Liver (tissue), 9 donors: ENCODE results near the gene TMEM242. TPM values are rescaled to one million over a fixed set of nuclear protein-coding genes. Genes with fewer than 3 reads are reported as not detected.

Experiments
- DNase-seq: peaks from one replicate; pipeline ENCODE4 v3.0.0-alpha.2; 2017; ENCODE audit warnings: low spot score
- H3K27ac ChIP-seq, 2 donors: one replicate each; pipeline ENCODE4 v1.7.0; 2013; ENCODE audit warnings: inconsistent platforms in 2 of 2, low read length in 2 of 2, control low read depth in 1 of 2, low read depth in 1 of 2, mild to moderate bottlenecking in 1 of 2
- H3K27me3 ChIP-seq, 4 donors: one replicate each; pipeline versions ENCODE4 v1.6.1 to v1.7.0; 2013; ENCODE audit warnings: low read length in 3 of 4, inconsistent platforms in 1 of 4, mild to moderate bottlenecking in 1 of 4, moderate library complexity in 1 of 4; ENCODE audit not compliant: control insufficient read depth in 4 of 4, insufficient read depth in 4 of 4
- H3K36me3 ChIP-seq, 4 donors: one replicate each; pipeline versions ENCODE4 v1.6.1 to v1.7.0; 2013; ENCODE audit warnings: low read length in 3 of 4, mild to moderate bottlenecking in 3 of 4, low read depth in 1 of 4, moderate library complexity in 1 of 4; ENCODE audit not compliant: control insufficient read depth in 4 of 4, insufficient read depth in 3 of 4
- H3K4me1 ChIP-seq, 4 donors: one replicate each; pipeline versions ENCODE4 v1.6.1 to v1.7.0; 2013; ENCODE audit warnings: low read length in 3 of 4, mild to moderate bottlenecking in 3 of 4, moderate library complexity in 1 of 4; ENCODE audit not compliant: control insufficient read depth in 4 of 4, insufficient read depth in 4 of 4
- H3K4me3 ChIP-seq, 3 donors: one replicate each; pipeline versions ENCODE4 v1.6.1 to v1.7.0; 2013; ENCODE audit warnings: low read length in 3 of 3, control low read depth in 1 of 3, low read depth in 1 of 3, mild to moderate bottlenecking in 1 of 3
- H3K9ac ChIP-seq, 2 donors: one replicate each; pipeline ENCODE4 v1.7.0; 2013; ENCODE audit warnings: low read length in 2 of 2, mild to moderate bottlenecking in 2 of 2, moderate library complexity in 2 of 2, control low read depth in 1 of 2, low read depth in 1 of 2
- H3K9me3 ChIP-seq, 4 donors: one replicate each; pipeline versions ENCODE4 v1.6.1 to v1.7.0; 2013; ENCODE audit warnings: low read length in 3 of 4; ENCODE audit not compliant: control insufficient read depth in 4 of 4
- FOXA1 ChIP-seq: IDR thresholded peaks from 2 replicates; pipeline ENCODE4 v1.6.1; 2016; ENCODE audit warnings: antibody characterized with exemption
- GABPA ChIP-seq, 2 donors: IDR thresholded peaks in 1 of 2; conservative IDR thresholded peaks in 1 of 2; 2 replicates each; pipeline ENCODE4 v1.6.1; 2016; ENCODE audit warnings: antibody characterized with exemption in 2 of 2, mild to moderate bottlenecking in 1 of 2, moderate library complexity in 1 of 2
- HNF4A ChIP-seq, 2 donors: conservative IDR thresholded peaks; 2 replicates each; pipeline ENCODE4 v1.6.1; 2016; ENCODE audit warnings: antibody characterized with exemption in 2 of 2, mild to moderate bottlenecking in 2 of 2
- HNF4G ChIP-seq: IDR thresholded peaks from 2 replicates; pipeline ENCODE4 v1.6.1; 2016; ENCODE audit warnings: antibody characterized with exemption
- JUND ChIP-seq, 2 donors: IDR thresholded peaks; 2 replicates each; pipeline ENCODE4 v1.6.1; 2016; ENCODE audit warnings: antibody characterized with exemption in 2 of 2
- RAD21 ChIP-seq, 2 donors: IDR thresholded peaks; 2 replicates each; pipeline ENCODE4 v1.6.1; 2016; ENCODE audit warnings: antibody characterized with exemption in 2 of 2, mild to moderate bottlenecking in 2 of 2
- SP1 ChIP-seq: IDR thresholded peaks from 2 replicates; pipeline ENCODE4 v1.6.1; 2018; ENCODE audit warnings: antibody characterized with exemption, mild to moderate bottlenecking
- TAF1 ChIP-seq: conservative IDR thresholded peaks from 2 replicates; pipeline ENCODE4 v1.6.1; 2016; ENCODE audit warnings: antibody characterized with exemption, mild to moderate bottlenecking
- YY1 ChIP-seq: IDR thresholded peaks from 2 replicates; pipeline ENCODE4 v1.6.1; 2016; ENCODE audit warnings: antibody characterized with exemption, mild to moderate bottlenecking
- WGBS: extraction: QIAGEN DNeasy Blood & Tissue Kit; methylation state at CpG from one replicate; pipeline ENCODE4 v1.1.7; 2013; 5-methylcytosine and 5-hydroxymethylcytosine counted together
- polyA plus RNA-seq, 2 donors: library from polyadenylated mRNA; stranded (reverse) in 1 of 2; unstranded in 1 of 2; fragments of 200-250 nt in 1 of 2; fragments of >200 nt in 1 of 2; fragmentation: Nextera tagmentation in 1 of 2; extraction: Ambion mirVana in 1 of 2; gene quantifications; one replicate each; pipeline versions ENCODE4 v1.2.1 to v1.2.3, GENCODE V29; 2013 to 2015
- total RNA-seq, 2 donors: library from RNA; depleted of rRNA; stranded (reverse); fragments of >200 nt; gene quantifications; one replicate each; pipeline ENCODE4 v1.2.3, GENCODE V29; 2014
- TF ChIP-seq, protein P1 (sequence below): IDR thresholded peaks from 2 replicates; pipeline ENCODE4 v1.6.1; 2016; ENCODE audit warnings: antibody characterized with exemption
- TF ChIP-seq, protein P2 (sequence below): IDR thresholded peaks from 2 replicates; pipeline ENCODE4 v1.6.1; 2016; ENCODE audit warnings: antibody characterized with exemption
- TF ChIP-seq, protein P3 (sequence below): fragments of 150-350 bp; IDR thresholded peaks from 2 replicates; pipeline ENCODE4 v1.5.1; 2017; ENCODE audit warnings: improper control_type of control experiment, low read depth, low read length; ENCODE audit not compliant: missing input control
- TF ChIP-seq, protein P4 (sequence below): IDR thresholded peaks from 2 replicates; pipeline ENCODE4 v1.6.1; 2016; ENCODE audit warnings: antibody characterized with exemption, mild to moderate bottlenecking
- donor health status: healthy.
- donor health status: healthy.
- donor health status: healthy.
- donor health status: healthy.
- donor health status: healthy.

The TMEM242 gene
- total and polyA plus RNA-seq, 4 donors, result 3.7 to 10.2 (median 6.1) TPM

DNA sequence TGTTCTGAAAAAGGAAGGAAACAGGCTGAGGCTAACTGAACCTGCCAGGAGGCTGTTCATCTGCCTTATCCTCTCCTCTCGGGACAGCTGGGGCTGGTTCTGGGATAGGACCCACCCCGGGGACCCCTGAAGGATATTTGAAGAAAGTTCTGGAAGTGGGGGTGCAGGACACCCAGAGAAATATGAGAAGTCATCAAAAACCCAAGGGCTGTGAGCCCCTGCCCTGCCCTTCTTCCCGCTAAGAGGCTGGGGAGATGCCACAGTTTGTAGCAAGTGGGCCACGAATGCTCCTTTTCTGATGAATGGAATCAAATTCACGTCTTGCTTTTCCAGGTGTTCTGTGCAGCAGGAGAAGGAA is 37.9 kb downstream of the TMEM242 start (continued):
- TF ChIP-seq HNF4G, result no peak
- TF ChIP-seq, protein P1, sequence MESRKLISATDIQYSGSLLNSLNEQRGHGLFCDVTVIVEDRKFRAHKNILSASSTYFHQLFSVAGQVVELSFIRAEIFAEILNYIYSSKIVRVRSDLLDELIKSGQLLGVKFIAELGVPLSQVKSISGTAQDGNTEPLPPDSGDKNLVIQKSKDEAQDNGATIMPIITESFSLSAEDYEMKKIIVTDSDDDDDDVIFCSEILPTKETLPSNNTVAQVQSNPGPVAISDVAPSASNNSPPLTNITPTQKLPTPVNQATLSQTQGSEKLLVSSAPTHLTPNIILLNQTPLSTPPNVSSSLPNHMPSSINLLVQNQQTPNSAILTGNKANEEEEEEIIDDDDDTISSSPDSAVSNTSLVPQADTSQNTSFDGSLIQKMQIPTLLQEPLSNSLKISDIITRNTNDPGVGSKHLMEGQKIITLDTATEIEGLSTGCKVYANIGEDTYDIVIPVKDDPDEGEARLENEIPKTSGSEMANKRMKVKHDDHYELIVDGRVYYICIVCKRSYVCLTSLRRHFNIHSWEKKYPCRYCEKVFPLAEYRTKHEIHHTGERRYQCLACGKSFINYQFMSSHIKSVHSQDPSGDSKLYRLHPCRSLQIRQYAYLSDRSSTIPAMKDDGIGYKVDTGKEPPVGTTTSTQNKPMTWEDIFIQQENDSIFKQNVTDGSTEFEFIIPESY, result no peak
- TF ChIP-seq JUND (IDR thresholded peaks at IDR 0.05), result no peak

DNA sequence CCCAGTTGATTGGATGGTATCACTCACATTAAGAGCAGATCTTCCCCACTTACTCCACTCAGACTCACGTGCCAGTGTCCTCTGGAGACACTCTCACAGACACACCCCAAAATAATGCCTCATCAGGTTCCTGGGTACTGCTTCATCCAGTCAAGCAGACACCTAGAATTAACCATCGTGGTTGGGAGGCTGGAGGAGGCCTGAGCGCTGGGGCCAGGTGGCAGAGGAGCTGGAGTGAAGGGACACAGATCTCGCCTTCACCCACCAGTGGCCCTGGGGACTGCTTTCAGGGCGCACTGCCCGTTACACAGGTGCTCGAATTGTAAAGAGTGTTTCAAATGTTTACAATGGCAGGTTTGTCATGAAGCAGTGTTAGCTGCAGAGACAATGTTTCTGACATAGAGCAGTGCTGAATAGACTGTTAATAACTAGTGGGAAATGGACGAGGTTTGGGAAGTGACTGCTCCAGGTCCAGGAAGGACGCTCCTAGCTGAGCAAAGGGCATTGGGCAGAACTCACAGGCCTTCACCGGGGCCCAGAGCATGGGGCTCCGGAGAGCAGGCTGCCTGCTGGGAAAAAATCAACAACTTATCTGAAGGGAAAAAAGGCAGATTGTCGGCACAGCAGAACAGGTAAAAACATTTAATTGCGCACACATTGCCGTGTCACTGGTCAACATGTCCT is 38.4 kb downstream of the TMEM242 start:
- 76% methylated on average over 14 of the region's 14 CpGs for WGBS
- Histone ChIP-seq H3K27me3 (no peaks in the 10 kb centered on the region), H3K9ac (no peak overlapping the region), H3K9me3 (no peaks in the 10 kb centered on the region), H3K27ac (no peak overlapping the region), H3K4me3 (no peak overlapping the region), H3K36me3 (peaks cover 0 to 2% (median 0%) of the 10 kb centered on the region in 4 donors), H3K4me1 (peaks cover 0 to 2% (median 0%) of the 10 kb centered on the region in 4 donors)
- DNase-seq, result no peak
- peak; percentile 38 for TF ChIP-seq SP1
- peak in 1 of 2 donors; percentile 50 for TF ChIP-seq HNF4A (conservative IDR thresholded peaks at IDR 0.05)
- no peak for TF ChIP-seq TAF1
- TF ChIP-seq, protein P2, sequence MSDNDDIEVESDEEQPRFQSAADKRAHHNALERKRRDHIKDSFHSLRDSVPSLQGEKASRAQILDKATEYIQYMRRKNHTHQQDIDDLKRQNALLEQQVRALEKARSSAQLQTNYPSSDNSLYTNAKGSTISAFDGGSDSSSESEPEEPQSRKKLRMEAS, result no peak
- TF ChIP-seq, protein P3, sequence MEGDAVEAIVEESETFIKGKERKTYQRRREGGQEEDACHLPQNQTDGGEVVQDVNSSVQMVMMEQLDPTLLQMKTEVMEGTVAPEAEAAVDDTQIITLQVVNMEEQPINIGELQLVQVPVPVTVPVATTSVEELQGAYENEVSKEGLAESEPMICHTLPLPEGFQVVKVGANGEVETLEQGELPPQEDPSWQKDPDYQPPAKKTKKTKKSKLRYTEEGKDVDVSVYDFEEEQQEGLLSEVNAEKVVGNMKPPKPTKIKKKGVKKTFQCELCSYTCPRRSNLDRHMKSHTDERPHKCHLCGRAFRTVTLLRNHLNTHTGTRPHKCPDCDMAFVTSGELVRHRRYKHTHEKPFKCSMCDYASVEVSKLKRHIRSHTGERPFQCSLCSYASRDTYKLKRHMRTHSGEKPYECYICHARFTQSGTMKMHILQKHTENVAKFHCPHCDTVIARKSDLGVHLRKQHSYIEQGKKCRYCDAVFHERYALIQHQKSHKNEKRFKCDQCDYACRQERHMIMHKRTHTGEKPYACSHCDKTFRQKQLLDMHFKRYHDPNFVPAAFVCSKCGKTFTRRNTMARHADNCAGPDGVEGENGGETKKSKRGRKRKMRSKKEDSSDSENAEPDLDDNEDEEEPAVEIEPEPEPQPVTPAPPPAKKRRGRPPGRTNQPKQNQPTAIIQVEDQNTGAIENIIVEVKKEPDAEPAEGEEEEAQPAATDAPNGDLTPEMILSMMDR, result no peak
- no peak for TF ChIP-seq HNF4G

DNA sequence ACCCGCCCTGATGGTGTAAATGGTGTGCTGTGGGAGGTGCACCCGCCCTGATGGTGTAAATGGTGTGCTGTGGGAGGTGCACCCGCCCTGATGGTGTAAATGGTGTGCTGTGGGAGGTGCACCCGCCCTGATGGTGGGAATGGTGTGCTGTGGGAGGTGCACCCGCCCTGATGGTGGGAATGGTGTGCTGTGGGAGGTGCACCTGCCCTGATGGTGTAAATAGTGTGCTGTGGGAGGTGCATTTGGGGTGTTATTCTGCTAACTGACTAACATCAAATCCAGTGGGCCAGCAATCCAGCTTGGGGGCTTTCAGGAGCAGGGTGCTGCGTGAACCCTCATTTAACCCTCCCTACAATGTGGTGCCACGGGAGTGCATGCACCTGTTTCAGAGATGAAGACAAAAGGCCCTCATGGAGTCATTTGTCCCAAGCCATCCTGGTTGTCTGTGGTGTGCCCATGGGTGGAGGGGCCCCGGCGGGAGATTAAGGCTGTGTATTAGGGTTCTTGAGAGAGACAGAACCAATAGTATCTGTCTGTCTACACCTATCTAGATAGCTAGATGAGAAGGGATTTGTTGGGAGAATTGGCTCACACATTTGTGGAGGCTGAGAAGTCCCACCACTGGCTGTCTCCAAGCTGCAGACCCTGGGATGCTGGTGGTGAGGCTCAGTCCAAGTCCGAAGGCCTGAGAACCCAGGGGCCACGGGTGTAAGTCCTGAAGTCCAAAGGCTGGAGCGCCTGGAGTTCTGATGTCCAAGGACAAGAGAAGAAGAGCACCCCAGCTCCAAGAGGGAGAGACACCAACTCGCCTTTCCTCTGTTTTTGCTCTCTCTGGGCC is 39.2 kb downstream of the TMEM242 start:
- DNase-seq, result no peak
- no peak overlapping the region for H3K4me3 ChIP-seq
- no peak overlapping the region for H3K27ac ChIP-seq
- no peak for TF ChIP-seq TAF1
- no peak for TF ChIP-seq FOXA1
- TF ChIP-seq, protein P1, result no peak
- TF ChIP-seq HNF4G, result no peak
- no peak for TF ChIP-seq GABPA (IDR thresholded peaks at IDR 0.05 in 1 of 2, conservative IDR thresholded peaks at IDR 0.05 in 1 of 2)
- no peak for TF ChIP-seq RAD21 (IDR thresholded peaks at IDR 0.05)
- TF ChIP-seq YY1, result no peak
- TF ChIP-seq, protein P4, sequence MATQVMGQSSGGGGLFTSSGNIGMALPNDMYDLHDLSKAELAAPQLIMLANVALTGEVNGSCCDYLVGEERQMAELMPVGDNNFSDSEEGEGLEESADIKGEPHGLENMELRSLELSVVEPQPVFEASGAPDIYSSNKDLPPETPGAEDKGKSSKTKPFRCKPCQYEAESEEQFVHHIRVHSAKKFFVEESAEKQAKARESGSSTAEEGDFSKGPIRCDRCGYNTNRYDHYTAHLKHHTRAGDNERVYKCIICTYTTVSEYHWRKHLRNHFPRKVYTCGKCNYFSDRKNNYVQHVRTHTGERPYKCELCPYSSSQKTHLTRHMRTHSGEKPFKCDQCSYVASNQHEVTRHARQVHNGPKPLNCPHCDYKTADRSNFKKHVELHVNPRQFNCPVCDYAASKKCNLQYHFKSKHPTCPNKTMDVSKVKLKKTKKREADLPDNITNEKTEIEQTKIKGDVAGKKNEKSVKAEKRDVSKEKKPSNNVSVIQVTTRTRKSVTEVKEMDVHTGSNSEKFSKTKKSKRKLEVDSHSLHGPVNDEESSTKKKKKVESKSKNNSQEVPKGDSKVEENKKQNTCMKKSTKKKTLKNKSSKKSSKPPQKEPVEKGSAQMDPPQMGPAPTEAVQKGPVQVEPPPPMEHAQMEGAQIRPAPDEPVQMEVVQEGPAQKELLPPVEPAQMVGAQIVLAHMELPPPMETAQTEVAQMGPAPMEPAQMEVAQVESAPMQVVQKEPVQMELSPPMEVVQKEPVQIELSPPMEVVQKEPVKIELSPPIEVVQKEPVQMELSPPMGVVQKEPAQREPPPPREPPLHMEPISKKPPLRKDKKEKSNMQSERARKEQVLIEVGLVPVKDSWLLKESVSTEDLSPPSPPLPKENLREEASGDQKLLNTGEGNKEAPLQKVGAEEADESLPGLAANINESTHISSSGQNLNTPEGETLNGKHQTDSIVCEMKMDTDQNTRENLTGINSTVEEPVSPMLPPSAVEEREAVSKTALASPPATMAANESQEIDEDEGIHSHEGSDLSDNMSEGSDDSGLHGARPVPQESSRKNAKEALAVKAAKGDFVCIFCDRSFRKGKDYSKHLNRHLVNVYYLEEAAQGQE, result no peak
- H3K36me3 ChIP-seq, result no peaks in the 10 kb centered on the region
- H3K9ac ChIP-seq, result no peak overlapping the region
- WGBS, result 94% methylated on average over 9 of the region's 13 CpGs
- no peaks in the 10 kb centered on the region for H3K27me3 ChIP-seq
- H3K4me1 ChIP-seq, result peaks cover 0 to 2% (median 0%) of the 10 kb centered on the region in 4 donors
- no peaks in the 10 kb centered on the region for H3K9me3 ChIP-seq
